ENCODE data around the gene SCG2.

- TF ChIP-seq EZH2 (IDR thresholded peaks at IDR 0.05; ENCODE audit: borderline replicate concordance, low read length): no peak
- TF ChIP-seq CTCF (IDR thresholded peaks at IDR 0.05; ENCODE audit: low read length): no peak
Observed at GRCh38 chr2:223602972-223603371, 811 bp upstream of the SCG2 start.
